Upper lobe of left lung (tissue), 4 donors: ENCODE data around the gene KIF21B.

Experiments used
- CTCF ChIP-seq, 6 experiments: fragments of 450-650 bp in 4 of 6; fragments of 200-600 bp in 2 of 6; sonication (generic) in 2 of 6; IDR thresholded peaks; one replicate each; pipeline ENCODE4 v1.5.1; 2016 to 2019; ENCODE audit warnings: antibody characterized with exemption in 6 of 6
- POLR2A ChIP-seq, 4 donors: fragments of 450-650 bp; IDR thresholded peaks; one replicate each; pipeline ENCODE4 v1.5.1; 2016 to 2017; ENCODE audit warnings: antibody characterized with exemption in 4 of 4, mild to moderate bottlenecking in 2 of 4
- POLR2AphosphoS5 ChIP-seq, 2 donors: sonication (generic); formaldehyde crosslinking; IDR thresholded peaks; one replicate each; pipeline ENCODE4 v1.5.1; 2017; ENCODE audit warnings: antibody characterized with exemption in 2 of 2

GRCh38 chr1:201063145-201063544 lies 39.6 kb upstream of the KIF21B start:
- TF ChIP-seq POLR2AphosphoS5 (IDR thresholded peaks at IDR 0.05) (no peak), CTCF (IDR thresholded peaks at IDR 0.05) (no peak), POLR2A (IDR thresholded peaks at IDR 0.05) (no peak)
